ENCODE measurements around the gene ARHGAP26. TPM values are rescaled to one million over a fixed set of nuclear protein-coding genes. Genes with fewer than 3 reads are reported as not detected.

ARHGAP26 gene
- polyA plus RNA-seq, 4 donors, result 7.9 to 13.5 (median 12.0) TPM

DNA sequence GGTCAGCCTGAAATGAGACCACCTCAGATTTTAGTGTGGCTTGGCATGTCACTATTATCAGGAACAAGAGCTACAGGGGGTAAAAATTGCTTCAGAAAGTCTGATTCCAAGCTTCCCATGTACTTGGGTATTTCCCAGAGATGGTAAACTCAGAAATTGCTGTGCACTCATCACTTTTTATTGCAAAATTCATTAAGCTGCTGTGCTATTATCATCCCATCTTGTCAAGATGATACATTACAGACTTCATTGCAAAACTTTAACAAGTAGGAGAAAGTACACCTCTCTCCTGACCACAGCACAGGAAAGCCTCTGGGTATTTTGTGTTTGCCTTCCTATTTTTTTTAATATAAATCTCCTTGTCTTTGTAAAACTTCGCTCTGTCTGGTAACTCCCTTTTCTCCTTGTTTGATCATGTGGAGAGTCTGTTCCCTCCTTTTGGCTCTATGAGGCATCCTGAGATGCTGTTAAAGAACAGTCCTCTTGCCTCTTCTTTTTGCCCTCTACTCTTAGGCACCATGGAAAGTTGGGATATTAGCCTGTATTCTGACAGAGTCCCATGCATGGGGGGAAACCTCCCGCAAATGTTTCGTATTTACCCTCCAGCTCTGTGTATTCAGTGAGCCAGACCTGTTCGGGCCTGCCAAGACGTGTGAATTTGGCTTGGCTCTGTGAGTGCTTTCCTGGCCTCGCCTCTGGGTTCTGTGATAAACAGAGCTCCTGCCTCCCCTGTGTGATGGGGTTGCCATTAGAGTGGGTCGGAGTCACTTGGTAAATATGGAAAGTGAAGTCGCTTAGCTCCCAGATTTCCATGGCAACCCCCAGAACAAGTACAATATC lies 372.6 kb downstream of the ARHGAP26 start:
- DNase-seq (ENCODE audit: low read depth in 4 of 4, low spot score in 2 of 4), result no peak

GRCh38 chr5:143143973-143144372 lies 373.8 kb downstream of the ARHGAP26 start:
- no peak for DNase-seq (ENCODE audit: low read depth in 4 of 4, low spot score in 2 of 4)

GRCh38 chr5:143145243-143146160 lies 375.3 kb downstream of the ARHGAP26 start:
- no peak for DNase-seq (ENCODE audit: low read depth in 4 of 4, low spot score in 2 of 4)

DNA sequence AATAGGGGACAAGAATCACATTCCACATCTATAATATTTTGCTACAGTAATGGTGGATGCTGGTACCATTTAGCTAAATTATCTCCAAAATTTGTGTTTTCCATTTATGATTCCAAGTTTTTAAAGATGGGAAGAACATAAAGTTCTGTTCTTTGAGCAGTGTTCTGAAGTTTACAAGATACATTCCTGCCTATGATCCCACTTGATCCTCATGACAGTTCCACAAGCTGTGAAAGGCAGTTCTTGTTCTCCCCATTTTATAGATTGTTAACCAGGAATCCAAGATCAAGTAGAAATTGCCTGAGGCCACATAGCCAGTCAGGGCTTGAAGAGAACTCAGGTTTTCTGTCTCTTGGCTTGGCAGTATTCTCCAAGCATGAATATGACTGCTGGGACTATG lies 376.0 kb downstream of the ARHGAP26 start:
- DNase-seq (ENCODE audit: low read depth in 4 of 4, low spot score in 2 of 4), result no peak

DNA sequence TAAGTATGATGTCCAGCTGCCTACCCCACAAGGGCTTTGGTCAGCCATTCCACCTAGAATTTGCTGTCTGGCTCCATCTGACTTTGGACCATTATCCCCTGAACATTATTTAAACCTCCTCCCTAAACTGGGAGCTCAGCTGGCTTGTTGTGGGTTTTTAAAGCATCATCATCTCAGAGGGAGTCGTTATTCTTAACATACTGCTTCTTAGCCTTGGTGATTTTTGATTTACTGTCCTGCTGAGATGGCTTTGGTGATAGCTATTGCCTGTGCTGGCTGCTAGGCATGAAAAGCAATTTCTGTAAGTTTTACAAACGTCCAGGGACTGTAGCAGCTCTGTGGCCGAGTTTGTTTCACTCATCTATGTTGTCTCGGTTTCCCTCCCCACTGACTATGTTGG lies 377.2 kb downstream of the ARHGAP26 start:
- no peak for DNase-seq (ENCODE audit: low read depth in 4 of 4, low spot score in 2 of 4)

DNA sequence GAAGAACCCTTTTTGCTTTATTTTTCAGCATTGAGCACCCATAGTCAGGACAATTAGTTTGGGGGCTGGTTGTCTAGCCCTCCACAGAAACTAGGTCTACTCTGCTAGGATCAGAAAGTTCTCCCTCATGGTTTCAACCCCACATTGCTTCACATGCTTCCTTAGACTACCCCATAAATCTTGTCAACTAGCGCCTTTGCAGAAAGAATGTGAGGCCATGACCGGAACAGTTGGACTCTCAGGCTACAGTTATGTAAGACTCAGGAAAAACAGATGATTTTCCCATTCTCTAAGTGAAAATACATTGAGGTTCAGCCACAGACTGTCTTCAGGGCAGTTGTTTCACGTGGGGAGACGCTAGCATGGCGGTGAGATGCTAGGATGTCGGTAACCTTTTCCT lies 377.7 kb downstream of the ARHGAP26 start:
- DNase-seq (ENCODE audit: low read depth in 4 of 4, low spot score in 2 of 4), result no peak

DNA sequence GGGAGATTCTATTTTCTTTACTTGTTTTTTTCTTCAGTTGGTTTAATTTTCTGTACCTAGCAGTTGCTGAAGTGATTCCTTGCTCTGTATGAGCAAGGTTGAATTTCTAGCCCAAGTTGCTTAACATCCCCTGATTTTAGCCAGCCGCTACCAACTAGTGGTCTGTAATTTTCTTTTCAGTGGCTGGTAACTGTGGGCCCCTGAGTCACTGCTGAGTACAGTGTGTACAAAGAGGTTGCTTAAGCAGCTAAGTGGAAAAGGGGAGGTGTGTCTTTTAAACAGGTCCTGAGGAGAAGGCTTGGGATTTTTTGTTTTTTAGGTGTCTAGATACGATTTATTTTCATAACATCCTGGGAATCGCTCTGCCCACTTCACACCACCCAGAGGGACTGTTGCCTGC lies 378.6 kb downstream of the ARHGAP26 start:
- DNase-seq (ENCODE audit: low read depth in 4 of 4, low spot score in 2 of 4), result no peak

DNA sequence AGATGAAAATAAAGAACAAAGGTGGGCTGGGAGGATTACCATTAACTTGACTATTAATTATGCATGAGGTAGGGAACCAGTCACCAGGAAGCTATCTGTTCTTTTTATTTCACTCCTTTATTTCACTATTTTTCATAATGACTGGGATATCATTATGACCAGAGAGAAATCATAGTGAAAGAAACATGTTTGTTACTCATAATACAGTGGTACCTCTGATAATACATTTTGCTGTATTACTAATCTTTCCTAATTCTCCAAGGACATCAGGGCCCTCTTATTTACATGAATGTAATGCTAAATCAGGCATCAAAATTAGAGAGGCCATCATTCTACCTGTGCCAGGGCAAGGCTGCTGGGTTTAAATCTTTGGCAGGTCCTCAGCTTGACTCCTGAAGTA lies 379.6 kb downstream of the ARHGAP26 start:
- DNase-seq (ENCODE audit: low read depth in 4 of 4, low spot score in 2 of 4), result no peak

- DNase-seq (ENCODE audit: low read depth in 4 of 4, low spot score in 2 of 4), result no peak
Observed at GRCh38 chr5:143151056-143151700, 381.0 kb downstream of the ARHGAP26 start.

DNA sequence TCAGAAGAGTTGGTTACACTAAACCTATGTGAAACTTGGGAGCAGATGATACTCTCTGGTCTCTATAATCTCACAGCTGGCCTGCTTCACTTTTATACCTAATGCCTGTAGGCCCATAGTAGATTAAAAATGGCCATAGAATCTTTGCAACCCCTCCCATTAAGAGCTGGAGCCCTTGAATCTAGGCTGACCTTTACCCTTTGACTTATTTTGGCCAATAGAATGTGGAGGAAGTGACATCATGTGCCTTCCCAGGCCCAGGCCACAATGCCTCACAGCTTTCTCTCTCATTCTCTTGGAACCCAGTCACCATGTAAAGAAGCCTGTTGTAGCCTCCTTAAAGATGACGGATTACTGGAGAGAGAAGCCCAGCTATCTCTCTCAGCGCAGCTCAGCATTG lies 382.3 kb downstream of the ARHGAP26 start:
- no peak for DNase-seq (ENCODE audit: low read depth in 4 of 4, low spot score in 2 of 4)

DNA sequence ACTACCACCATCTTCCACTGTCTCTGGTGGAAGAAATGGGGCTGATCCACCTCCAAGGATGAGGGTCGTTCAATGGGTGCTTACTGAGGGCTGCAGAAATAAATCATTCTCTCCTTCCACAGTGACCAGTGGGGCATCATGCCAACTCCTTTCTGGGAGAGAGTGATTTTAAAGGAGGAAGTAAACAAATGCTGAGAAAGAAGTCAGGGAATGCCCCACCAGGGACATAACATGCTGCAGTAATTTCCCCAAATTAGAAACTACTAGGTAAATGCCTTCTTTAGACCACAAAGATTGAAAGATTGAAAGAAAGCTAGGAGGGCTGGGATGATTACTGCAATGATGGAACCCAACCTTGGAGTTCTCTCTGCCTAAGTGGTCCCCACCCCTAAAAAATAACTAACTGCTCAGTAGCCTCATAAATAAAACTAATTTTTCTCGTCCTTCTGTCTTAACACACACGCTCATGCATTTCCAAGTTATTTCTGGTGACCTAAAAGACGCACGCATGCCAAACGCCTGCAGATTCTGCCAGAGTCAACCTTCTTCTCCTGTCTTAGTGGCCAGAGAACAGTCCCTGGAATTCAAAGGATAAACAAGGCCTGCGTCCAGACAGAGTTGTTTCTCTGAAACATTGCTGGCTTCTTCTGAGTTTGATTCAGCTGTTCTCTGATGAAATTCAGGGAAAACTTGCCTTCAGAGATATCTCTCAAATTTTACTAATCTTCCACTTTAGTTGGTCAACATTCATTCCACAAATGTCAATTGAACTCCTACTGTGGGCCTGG lies 383.3 kb downstream of the ARHGAP26 start:
- no peak for DNase-seq (ENCODE audit: low read depth in 4 of 4, low spot score in 2 of 4)

- no peak for DNase-seq (ENCODE audit: low read depth in 4 of 4, low spot score in 2 of 4)
Observed at GRCh38 chr5:143154510-143155370, 384.6 kb downstream of the ARHGAP26 start.

- no peak for DNase-seq (ENCODE audit: low read depth in 4 of 4, low spot score in 2 of 4)
Observed at GRCh38 chr5:143155455-143155854, 385.3 kb downstream of the ARHGAP26 start.

DNA sequence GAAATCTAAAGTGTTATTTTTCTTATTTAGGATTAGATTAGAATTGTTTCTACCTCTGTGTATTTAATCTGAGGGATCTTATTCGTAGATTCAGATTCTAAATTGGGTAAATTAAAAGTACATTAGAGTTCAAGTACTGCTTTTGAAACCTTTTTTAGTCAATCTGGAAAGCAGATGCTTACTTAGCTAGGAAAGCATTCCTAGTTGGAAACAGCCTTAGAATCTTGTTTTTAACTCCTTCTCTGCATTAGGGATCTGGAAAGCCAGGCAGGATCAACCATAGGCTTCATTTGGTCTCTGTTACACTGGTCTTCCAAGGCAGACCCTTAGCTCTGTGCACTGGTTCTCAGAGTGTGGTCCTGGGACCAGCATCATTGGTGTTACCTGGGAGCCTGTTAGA lies 385.9 kb downstream of the ARHGAP26 start:
- DNase-seq (ENCODE audit: low read depth in 4 of 4, low spot score in 2 of 4), result no peak

GRCh38 chr5:143156572-143156971 lies 386.4 kb downstream of the ARHGAP26 start:
- DNase-seq (ENCODE audit: low read depth in 4 of 4, low spot score in 2 of 4), result no peak

DNA sequence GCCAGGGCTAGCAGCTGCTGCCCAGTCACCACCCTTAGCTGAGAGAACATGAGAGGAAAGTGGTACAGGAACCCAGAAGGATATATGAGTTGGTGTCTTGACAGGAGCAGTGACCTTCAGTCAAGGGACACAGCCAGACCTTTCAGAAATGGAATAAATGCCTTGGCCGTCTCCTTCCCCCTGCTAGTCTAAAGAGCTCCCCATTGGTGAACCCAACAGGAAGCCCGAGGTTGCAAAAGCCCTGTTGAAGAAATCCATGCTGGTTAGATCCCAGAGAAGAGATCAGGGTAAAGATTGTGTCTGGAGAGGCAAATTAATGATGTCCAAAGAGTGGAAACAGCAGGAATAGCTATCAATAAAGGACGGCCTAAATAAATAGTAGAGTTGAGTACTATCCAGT lies 388.9 kb downstream of the ARHGAP26 start:
- no peak for DNase-seq (ENCODE audit: low read depth in 4 of 4, low spot score in 2 of 4)

GRCh38 chr5:143161885-143162540 lies 391.8 kb downstream of the ARHGAP26 start:
- no peak for DNase-seq (ENCODE audit: low read depth in 4 of 4, low spot score in 2 of 4)

DNA sequence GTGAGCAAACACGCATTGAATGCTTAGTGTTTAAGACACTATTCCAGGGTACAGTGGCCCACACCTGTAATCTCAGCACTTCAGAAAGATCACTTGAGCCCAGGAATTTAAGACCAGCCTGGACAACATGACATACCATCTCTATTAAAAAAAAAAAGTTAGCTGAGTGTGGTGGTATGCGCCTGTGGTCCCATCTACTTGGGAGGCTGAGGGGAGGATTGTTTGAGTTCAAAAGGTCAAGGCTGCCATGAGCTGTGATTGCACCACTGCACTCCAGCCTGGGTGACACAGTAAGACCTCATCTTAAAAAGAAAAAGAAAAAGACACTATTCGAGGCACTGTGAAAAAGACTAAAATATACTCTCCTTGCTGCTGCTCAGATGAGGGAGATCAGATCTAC lies 392.6 kb downstream of the ARHGAP26 start:
- DNase-seq (ENCODE audit: low read depth in 4 of 4, low spot score in 2 of 4), result no peak

DNA sequence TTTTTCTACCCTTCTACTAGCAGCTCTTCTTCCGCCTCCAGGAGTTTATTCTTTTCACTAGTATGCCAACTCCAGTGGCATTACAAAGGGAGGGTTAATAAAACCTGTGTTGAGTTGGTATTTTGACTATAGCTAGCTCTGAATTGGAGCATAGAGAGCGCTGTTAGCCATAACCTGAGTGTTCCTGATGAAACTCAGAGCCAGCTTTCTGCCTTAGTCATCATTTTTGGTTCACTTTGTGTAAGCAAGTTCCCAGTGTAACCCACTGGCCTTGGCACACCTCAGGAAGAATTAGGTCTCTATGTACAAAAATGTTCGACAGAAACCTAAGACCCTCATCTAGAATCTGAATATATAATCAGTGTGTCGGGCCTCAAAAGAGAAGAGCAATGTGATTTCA lies 394.4 kb downstream of the ARHGAP26 start:
- DNase-seq (ENCODE audit: low read depth in 4 of 4, low spot score in 2 of 4), result no peak

All from left renal cortex interstitium (tissue), 4 donors.